Fibroblast of pulmonary artery (primary cell): Measurements from ENCODE around the gene TBC1D1.
A peak's percentile ranks its signal among the peaks of the same experiment; 100 is the strongest.

Experiments used
- DNase-seq: peaks from one replicate; pipeline ENCODE4 v3.0.0-alpha.2; 2010; ENCODE audit warnings: low read depth
- H3K4me3 ChIP-seq: replicated peaks from 2 replicates; pipeline ENCODE4 v1.5.1; 2011; ENCODE audit warnings: low read depth, mild to moderate bottlenecking, control low read depth, low read length, moderate library complexity
- CTCF ChIP-seq: IDR thresholded peaks from 2 replicates; pipeline ENCODE4 v1.5.1; 2011; ENCODE audit warnings: mild to moderate bottlenecking, control low read depth, low read length, inconsistent platforms; ENCODE audit errors: missing control alignments

The TBC1D1 gene

GRCh38 chr4:38120772-38121171 is 229.9 kb downstream of the TBC1D1 start:
- H3K4me3 ChIP-seq: no peak overlapping the region
- TF ChIP-seq CTCF: no peak
- DNase-seq: no peak

GRCh38 chr4:38122060-38122459 is 231.2 kb downstream of the TBC1D1 start:
- H3K4me3 ChIP-seq: no peak overlapping the region
- DNase-seq: no peak
- TF ChIP-seq CTCF: no peak

- H3K4me3 ChIP-seq: no peak overlapping the region
- no peak for DNase-seq
- TF ChIP-seq CTCF: no peak
Measured at GRCh38 chr4:38123555-38123954, 232.7 kb downstream of the TBC1D1 start.

- no peak overlapping the region for H3K4me3 ChIP-seq
- no peak for TF ChIP-seq CTCF
- DNase-seq: no peak
Measured at GRCh38 chr4:38124961-38125360, 234.1 kb downstream of the TBC1D1 start.

- TF ChIP-seq CTCF: no peak
- H3K4me3 ChIP-seq: no peak overlapping the region
- DNase-seq: no peak
Measured at GRCh38 chr4:38125816-38126215, 234.9 kb downstream of the TBC1D1 start.

GRCh38 chr4:38128478-38129459 is 237.9 kb downstream of the TBC1D1 start:
- peak; percentile 50 for DNase-seq
- TF ChIP-seq CTCF: no peak
- H3K4me3 ChIP-seq: no peak overlapping the region
